ENCODE measurements around the gene C12orf42. TPM values are rescaled to one million over a fixed set of nuclear protein-coding genes. Genes with fewer than 3 reads are reported as not detected.

Gene C12orf42
- total RNA-seq, 2 experiments from 2014 or later: not detected

- no peak for DNase-seq
- Mint-ChIP-seq H3K27me3 (no peaks in the 10 kb centered on the region), H3K36me3 (peaks cover 7% of the 10 kb centered on the region), H3K27ac (no peak overlapping the region), H3K4me3 (no peak overlapping the region), H3K9me3 (peaks cover 4% of the 10 kb centered on the region), H3K4me1 (ENCODE audit: low read depth) (no peaks in the 10 kb centered on the region)
- intact Hi-C loops (cut with micrococcal nuclease): no loop called here
- ChIA-PET CTCF (interaction anchor here (1.6 kb wide), 1 partner anchor 148 kb away, joined by 6 read pairs; no protein-coding TSS in a partner anchor), POLR2A (no interaction called here)
These were observed 95.8 kb downstream of the C12orf42 start for GRCh38 chr12:103399986-103400385.

- no peaks in the 10 kb centered on the region for H3K27me3 Mint-ChIP-seq
- CTCF ChIA-PET: no interaction called here
- peaks cover 4% of the 10 kb centered on the region for H3K9me3 Mint-ChIP-seq
- DNase-seq: no peak
- H3K4me1 Mint-ChIP-seq (ENCODE audit: low read depth): no peaks in the 10 kb centered on the region
- no peak overlapping the region for H3K27ac Mint-ChIP-seq
- POLR2A ChIA-PET: no interaction called here
- H3K36me3 Mint-ChIP-seq: peaks cover 7% of the 10 kb centered on the region
- intact Hi-C loops (cut with micrococcal nuclease): no loop called here
- no peak overlapping the region for H3K4me3 Mint-ChIP-seq
These were observed 98.2 kb downstream of the C12orf42 start for GRCh38 chr12:103397536-103397935.

- POLR2A ChIA-PET: no interaction called here
- Mint-ChIP-seq H3K4me3 (no peak overlapping the region), H3K4me1 (ENCODE audit: low read depth) (no peaks in the 10 kb centered on the region), H3K9me3 (peaks cover 4% of the 10 kb centered on the region), H3K27me3 (no peaks in the 10 kb centered on the region), H3K36me3 (peaks cover 7% of the 10 kb centered on the region), H3K27ac (no peak overlapping the region)
- intact Hi-C loops (cut with micrococcal nuclease): no loop called here
- no peak for DNase-seq
- CTCF ChIA-PET: interaction anchor here (0.7 kb wide), 1 partner anchor 9 kb away, joined by 3 read pairs; no protein-coding TSS in a partner anchor
These were observed 103.0 kb downstream of the C12orf42 start for GRCh38 chr12:103392722-103393121.

- CTCF ChIA-PET: no interaction called here
These were observed 104.7 kb downstream of the C12orf42 start for GRCh38 chr12:103391103-103391502.

GRCh38 chr12:103387385-103387784, 108.4 kb downstream of the C12orf42 start:
- intact Hi-C loops (cut with micrococcal nuclease): no loop called here
- no peaks in the 10 kb centered on the region for H3K9me3 Mint-ChIP-seq

More at GRCh38 chr12:103391103-103391502, 104.7 kb downstream of the C12orf42 start:
- Mint-ChIP-seq H3K4me1 (ENCODE audit: low read depth) (no peaks in the 10 kb centered on the region), H3K4me3 (no peak overlapping the region), H3K27me3 (no peaks in the 10 kb centered on the region), H3K9me3 (no peaks in the 10 kb centered on the region), H3K27ac (no peak overlapping the region), H3K36me3 (no peaks in the 10 kb centered on the region)
- intact Hi-C loops (cut with micrococcal nuclease): no loop called here
- POLR2A ChIA-PET: no interaction called here
- no peak for DNase-seq

GRCh38 chr12:103386451-103386850, 109.3 kb downstream of the C12orf42 start:
- no peaks in the 10 kb centered on the region for H3K36me3 Mint-ChIP-seq
- H3K27me3 Mint-ChIP-seq: no peaks in the 10 kb centered on the region
- POLR2A ChIA-PET: no interaction called here
- H3K4me1 Mint-ChIP-seq (ENCODE audit: low read depth): no peaks in the 10 kb centered on the region
- CTCF ChIA-PET: no interaction called here
- H3K27ac Mint-ChIP-seq: no peak overlapping the region
- H3K9me3 Mint-ChIP-seq: no peaks in the 10 kb centered on the region
- DNase-seq: no peak
- intact Hi-C loops (cut with micrococcal nuclease): no loop called here
- no peak overlapping the region for H3K4me3 Mint-ChIP-seq

More at GRCh38 chr12:103387385-103387784, 108.4 kb downstream of the C12orf42 start:
- ChIA-PET POLR2A (no interaction called here), CTCF (no interaction called here)
- H3K4me3 Mint-ChIP-seq: no peak overlapping the region
- no peak overlapping the region for H3K27ac Mint-ChIP-seq
- H3K27me3 Mint-ChIP-seq: no peaks in the 10 kb centered on the region
- DNase-seq: no peak
- no peaks in the 10 kb centered on the region for H3K36me3 Mint-ChIP-seq
- H3K4me1 Mint-ChIP-seq (ENCODE audit: low read depth): no peaks in the 10 kb centered on the region

- no peak for DNase-seq
- Mint-ChIP-seq H3K4me3 (no peak overlapping the region), H3K27me3 (no peaks in the 10 kb centered on the region), H3K36me3 (no peaks in the 10 kb centered on the region), H3K9me3 (no peaks in the 10 kb centered on the region), H3K4me1 (ENCODE audit: low read depth) (no peaks in the 10 kb centered on the region), H3K27ac (no peak overlapping the region)
- POLR2A ChIA-PET: no interaction called here
- intact Hi-C loops (cut with micrococcal nuclease): no loop called here
- CTCF ChIA-PET: no interaction called here
These were observed 112.9 kb downstream of the C12orf42 start for GRCh38 chr12:103382736-103383346.

GRCh38 chr12:103382119-103382518, 113.6 kb downstream of the C12orf42 start:
- no peaks in the 10 kb centered on the region for H3K36me3 Mint-ChIP-seq
- no peaks in the 10 kb centered on the region for H3K27me3 Mint-ChIP-seq
- no peak for DNase-seq
- H3K4me3 Mint-ChIP-seq: no peak overlapping the region
- intact Hi-C loops (cut with micrococcal nuclease): no loop called here
- no peak overlapping the region for H3K27ac Mint-ChIP-seq
- ChIA-PET CTCF (no interaction called here), POLR2A (no interaction called here)
- no peaks in the 10 kb centered on the region for H3K4me1 Mint-ChIP-seq (ENCODE audit: low read depth)
- H3K9me3 Mint-ChIP-seq: no peaks in the 10 kb centered on the region

- CTCF ChIA-PET: no interaction called here
- no peaks in the 10 kb centered on the region for H3K9me3 Mint-ChIP-seq
- no peak overlapping the region for H3K27ac Mint-ChIP-seq
- no peaks in the 10 kb centered on the region for H3K36me3 Mint-ChIP-seq
- intact Hi-C loops (cut with micrococcal nuclease): no loop called here
- no peak overlapping the region for H3K4me3 Mint-ChIP-seq
- no peaks in the 10 kb centered on the region for H3K4me1 Mint-ChIP-seq (ENCODE audit: low read depth)
- no peak for DNase-seq
- POLR2A ChIA-PET: no interaction called here
- no peaks in the 10 kb centered on the region for H3K27me3 Mint-ChIP-seq
These were observed 116.1 kb downstream of the C12orf42 start for GRCh38 chr12:103379670-103380069.

- Mint-ChIP-seq H3K27ac (no peak overlapping the region), H3K4me3 (no peak overlapping the region), H3K27me3 (no peaks in the 10 kb centered on the region), H3K36me3 (no peaks in the 10 kb centered on the region), H3K4me1 (ENCODE audit: low read depth) (peaks cover 7% of the 10 kb centered on the region), H3K9me3 (peaks cover 9% of the 10 kb centered on the region)
- ChIA-PET POLR2A (no interaction called here), CTCF (no interaction called here)
- intact Hi-C loops (cut with micrococcal nuclease): no loop called here
- no peak for DNase-seq
These were observed 122.7 kb downstream of the C12orf42 start for GRCh38 chr12:103373088-103373523.

GRCh38 chr12:103369929-103370328, 125.8 kb downstream of the C12orf42 start:
- Mint-ChIP-seq H3K9me3 (peaks cover 12% of the 10 kb centered on the region), H3K36me3 (peaks cover 8% of the 10 kb centered on the region), H3K4me1 (ENCODE audit: low read depth) (peaks cover 7% of the 10 kb centered on the region), H3K27ac (no peak overlapping the region), H3K4me3 (no peak overlapping the region), H3K27me3 (no peaks in the 10 kb centered on the region)
- intact Hi-C loops (cut with micrococcal nuclease): no loop called here
- ChIA-PET POLR2A (no interaction called here), CTCF (no interaction called here)
- no peak for DNase-seq

- Mint-ChIP-seq H3K27ac (no peak overlapping the region), H3K27me3 (no peaks in the 10 kb centered on the region), H3K36me3 (peaks cover 10% of the 10 kb centered on the region), H3K4me1 (ENCODE audit: low read depth) (peaks cover 4% of the 10 kb centered on the region), H3K4me3 (no peak overlapping the region), H3K9me3 (peaks cover 18% of the 10 kb centered on the region)
- no peak for DNase-seq
- intact Hi-C loops (cut with micrococcal nuclease): no loop called here
- ChIA-PET CTCF (no interaction called here), POLR2A (no interaction called here)
These were observed 127.6 kb downstream of the C12orf42 start for GRCh38 chr12:103368167-103368566.

GRCh38 chr12:103354403-103354802, 141.4 kb downstream of the C12orf42 start:
- ChIA-PET POLR2A (no interaction called here), CTCF (no interaction called here)
- peaks cover 4% of the 10 kb centered on the region for H3K36me3 Mint-ChIP-seq
- H3K4me1 Mint-ChIP-seq (ENCODE audit: low read depth): no peaks in the 10 kb centered on the region
- H3K27ac Mint-ChIP-seq: no peak overlapping the region
- H3K4me3 Mint-ChIP-seq: no peak overlapping the region
- DNase-seq: no peak
- H3K27me3 Mint-ChIP-seq: no peaks in the 10 kb centered on the region
- intact Hi-C loops (cut with micrococcal nuclease): no loop called here
- H3K9me3 Mint-ChIP-seq: peaks cover 4% of the 10 kb centered on the region
